Measurements from ENCODE around the gene MTX1. TPM values are rescaled to one million over a fixed set of nuclear protein-coding genes. Genes with fewer than 3 reads are reported as not detected.

MTX1 gene
- total RNA-seq, result 30.4 and 47.7 TPM in 2 replicates

GRCh38 chr1:155208541-155209311, at the start of gene MTX1:
MTX1 (plus strand) TSS chr1:155208695; CDS start chr1:155208805, 110 bp downstream.

DNA sequence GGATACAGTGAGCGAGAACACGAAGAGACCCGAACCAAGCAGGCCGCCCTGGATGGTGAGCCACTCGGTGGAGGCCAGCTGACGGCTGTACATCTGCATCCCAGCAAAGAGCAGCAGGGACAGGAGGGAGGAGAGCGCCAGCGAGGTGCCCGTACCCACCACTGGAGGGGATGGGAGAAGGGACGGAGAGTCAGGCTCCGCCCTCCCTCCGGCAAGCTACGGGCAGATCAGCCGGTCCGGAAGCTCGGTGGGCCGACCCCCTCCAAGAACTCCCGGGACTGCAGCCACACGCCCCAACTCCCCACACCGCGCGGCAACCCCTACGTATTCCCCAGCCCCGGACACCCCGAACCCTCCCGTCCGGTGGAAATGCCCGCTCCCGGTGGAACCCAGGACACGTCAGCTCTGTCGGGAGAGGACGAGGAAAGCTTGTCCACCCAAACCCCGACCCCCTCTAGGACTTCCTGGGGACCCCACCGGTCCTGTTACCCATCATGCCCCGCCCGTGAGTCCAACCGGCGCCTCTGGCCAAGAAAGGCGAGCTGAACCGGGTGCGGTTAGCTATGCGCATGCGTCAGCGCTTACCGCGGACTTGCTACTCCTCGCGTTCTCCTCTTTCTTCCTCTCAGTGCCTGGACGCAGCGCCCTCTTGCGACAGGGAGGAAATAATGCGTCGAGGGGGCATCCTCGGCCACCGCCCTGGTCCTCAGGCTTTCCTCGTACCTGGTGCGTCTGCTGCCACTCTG, 35.6 kb upstream of the MTX1 start, which contains the start of gene KRTCAP2:
TSS of gene KRTCAP2 (minus strand) at position 573 of the 746 bp plus-strand sequence. CDS start at position 493, 80 bp downstream.

DNA sequence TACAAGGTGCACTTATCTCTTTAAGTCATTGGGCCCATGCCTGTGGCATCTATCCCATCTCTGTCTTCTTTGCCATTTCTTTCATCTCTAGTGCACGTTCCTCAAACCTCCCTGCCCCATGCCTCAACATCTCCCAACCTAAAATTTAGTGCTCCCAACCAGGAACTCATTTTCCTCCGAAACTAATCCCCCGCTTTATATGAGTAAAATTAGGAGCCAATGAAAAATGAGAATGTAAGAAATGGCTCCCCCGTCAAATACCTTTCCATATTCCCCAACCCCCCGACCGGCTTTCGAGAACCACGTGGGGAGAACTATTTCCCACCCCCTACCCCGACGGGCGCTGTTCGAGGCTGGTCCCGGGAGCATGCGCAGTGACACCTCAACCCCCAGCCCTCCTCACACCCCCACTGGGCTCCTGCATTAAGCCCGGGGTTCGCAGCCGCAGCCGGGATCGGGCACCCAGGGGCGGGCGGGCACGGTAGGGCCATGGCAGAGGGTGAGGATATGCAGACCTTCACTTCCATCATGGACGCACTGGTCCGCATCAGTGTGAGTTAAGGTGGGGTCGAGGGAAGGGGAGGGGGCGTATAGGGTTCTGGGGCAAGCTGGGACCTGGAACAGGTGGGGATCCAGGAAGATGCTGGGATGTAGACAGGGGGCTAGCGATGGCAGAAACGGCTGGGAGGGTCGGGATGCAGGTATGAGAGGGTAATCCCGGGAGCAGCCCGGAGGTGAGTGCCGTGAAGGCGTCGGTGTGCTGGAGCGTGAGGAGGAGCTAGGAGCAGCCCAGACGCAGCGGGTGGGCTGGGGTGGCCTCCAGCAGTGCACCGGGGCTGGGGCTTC, 34.8 kb upstream of the MTX1 start, which contains the start of gene TRIM46:
TSS of gene TRIM46 (plus strand) at position 372 of the 846 bp plus-strand sequence. CDS start at position 490, 118 bp downstream.

DNA sequence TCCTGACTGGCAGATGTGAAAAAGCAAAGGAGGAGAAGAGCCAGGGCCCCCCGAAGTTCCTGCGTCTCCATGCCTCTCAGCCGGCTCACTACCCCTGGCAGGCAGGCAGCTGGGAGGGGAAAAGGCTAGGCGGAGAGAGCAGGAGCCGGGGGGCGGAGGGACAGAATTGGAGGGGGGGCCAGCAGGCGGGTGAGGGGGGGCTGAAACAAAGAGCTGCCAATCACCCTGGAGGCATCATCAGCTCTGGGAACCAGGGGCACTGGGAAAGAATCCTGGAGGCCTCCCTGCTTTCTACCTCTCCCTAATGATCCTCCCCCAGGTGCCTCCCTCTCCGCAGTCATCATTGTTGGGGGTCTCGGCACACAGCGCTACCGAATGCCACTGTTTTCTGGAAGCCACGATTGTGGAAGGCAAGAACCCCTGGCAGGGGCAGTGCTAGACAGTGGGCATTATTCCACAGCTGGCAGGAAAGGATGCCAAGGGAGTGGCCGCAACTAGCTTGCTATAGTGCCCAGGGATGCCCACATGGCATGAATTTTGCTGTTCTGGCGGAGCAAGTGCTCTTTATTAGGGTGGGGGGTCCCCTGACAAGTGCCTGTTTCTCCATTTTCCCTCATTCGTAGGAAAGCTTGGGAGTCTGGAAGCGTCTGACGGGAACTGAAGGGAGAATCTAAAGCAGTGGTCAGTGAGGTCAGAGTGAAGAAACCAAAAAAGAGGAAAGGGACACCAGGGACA, 522 bp upstream of the MTX1 start, which contains the start of gene THBS3:
TSS of gene THBS3 (minus strand) at position 92 of the 735 bp plus-strand sequence. CDS start at position 71, 21 bp downstream.

DNA sequence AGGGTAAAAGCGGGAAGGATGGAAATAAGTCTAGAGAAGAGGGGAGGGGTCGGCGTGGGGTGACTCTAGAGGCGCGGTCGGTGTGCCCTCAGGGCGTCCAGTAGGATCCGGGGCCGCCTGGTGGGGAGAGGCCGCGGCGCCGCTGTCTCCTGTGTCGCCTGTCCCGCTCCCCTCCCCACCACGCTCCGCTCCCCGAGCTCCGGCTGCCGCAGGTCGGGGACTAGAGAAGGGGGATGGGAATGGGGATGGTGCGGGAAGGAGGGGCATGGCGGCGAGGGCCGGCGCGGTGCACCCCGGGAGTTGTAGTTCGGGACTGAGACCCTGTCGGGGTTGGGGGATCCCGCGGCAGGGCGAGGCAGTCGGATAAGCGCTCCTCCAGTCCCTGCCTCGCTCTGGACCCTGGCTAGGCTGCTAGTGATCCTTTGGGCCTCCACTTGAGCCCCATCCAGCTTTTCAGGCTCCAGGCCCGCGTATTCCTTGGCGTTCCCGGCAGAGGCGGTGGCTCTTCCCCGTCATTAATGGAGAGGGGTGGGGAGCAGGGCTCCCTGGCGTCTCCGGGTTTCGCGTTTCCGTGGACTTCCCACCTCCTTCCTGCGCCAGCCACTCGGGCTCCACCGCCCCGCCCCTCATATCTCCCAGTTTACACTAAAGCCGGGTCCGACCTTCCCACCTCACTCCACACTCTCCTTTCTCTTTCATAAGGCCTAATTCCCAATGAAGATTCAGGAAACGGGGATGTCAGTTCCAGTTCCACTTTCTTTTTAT, 46.9 kb downstream of the MTX1 start, which contains the start of gene ENTREP3:
TSS of gene ENTREP3 (minus strand) at position 241 of the 765 bp plus-strand sequence. CDS start 606 bp downstream, outside the sequence.

DNA sequence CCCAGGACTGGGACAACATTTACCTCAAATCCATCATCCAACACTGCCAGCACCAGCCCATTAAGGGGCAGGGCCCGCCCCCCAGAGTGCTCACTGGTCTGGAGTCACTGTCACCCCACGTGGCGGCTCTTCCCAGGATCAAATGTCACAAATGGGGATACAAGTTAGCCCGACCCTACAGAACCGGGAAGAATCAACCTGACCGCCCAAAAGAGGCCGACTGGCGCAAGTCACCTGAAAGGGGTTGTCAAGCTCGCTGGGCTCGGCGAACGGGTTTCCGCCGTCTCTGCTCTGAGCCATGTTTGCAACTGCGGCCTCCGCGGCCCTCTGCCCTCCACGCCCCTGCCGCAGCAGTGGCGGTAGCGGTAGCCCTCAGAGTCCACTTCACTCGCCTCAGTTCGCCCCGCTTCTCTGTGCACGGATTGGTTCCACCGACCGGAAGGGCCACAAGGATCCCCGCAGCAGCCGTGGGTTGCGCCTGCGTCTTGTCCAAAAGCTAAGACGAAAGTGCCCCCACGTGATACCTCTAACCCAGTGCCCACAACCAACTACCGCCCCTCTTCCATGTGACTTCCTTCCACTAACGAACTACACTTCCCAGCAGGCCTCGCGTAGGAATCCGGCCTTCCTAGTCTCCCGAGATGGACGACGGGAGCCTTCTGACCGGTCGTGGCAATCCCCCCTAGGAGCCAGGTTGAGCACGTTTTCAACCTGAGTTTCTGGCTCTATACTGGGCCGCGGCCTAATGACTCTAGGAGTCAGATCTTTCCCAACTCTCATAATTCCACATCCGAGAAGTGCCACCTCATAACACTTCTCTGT, 53.6 kb downstream of the MTX1 start, which contains the start of gene SCAMP3:
TSS of gene SCAMP3 (minus strand) at position 509 of the 822 bp plus-strand sequence. CDS start at position 300, 209 bp downstream.

Other genes starting within 250 kb of the MTX1 start
- 13.1 and 14.0 TPM in 2 replicates for gene PYGO2, start 246.9 kb upstream of the MTX1 start, total RNA-seq
- 255 and 277 TPM in 2 replicates for gene SHC1, start 237.9 kb upstream of the MTX1 start, total RNA-seq
- 24.4 and 27.5 TPM in 2 replicates for gene CKS1B, start 234.0 kb upstream of the MTX1 start, total RNA-seq
- gene FLAD1, start 225.4 kb upstream of the MTX1 start, total RNA-seq, result 10.0 and 13.7 TPM in 2 replicates
- not detected in 2 replicates for gene LENEP, start 215.1 kb upstream of the MTX1 start, total RNA-seq
- gene ZBTB7B, start 205.9 kb upstream of the MTX1 start, total RNA-seq, result 16.1 and 19.1 TPM in 2 replicates
- gene DCST2, start 174.9 kb upstream of the MTX1 start, total RNA-seq, result 0.06 TPM in 1 of 2 replicates, not detected in the other
- not detected in 2 replicates for gene DCST1, start 174.9 kb upstream of the MTX1 start, total RNA-seq
- 45.5 and 52.4 TPM in 2 replicates for gene ADAM15, start 157.4 kb upstream of the MTX1 start, total RNA-seq
- gene EFNA4, start 145.0 kb upstream of the MTX1 start, total RNA-seq, result 9.6 and 9.8 TPM in 2 replicates
- 1.2 and 1.8 TPM in 2 replicates for gene EFNA3, start 129.9 kb upstream of the MTX1 start, total RNA-seq
- gene EFNA1, start 80.8 kb upstream of the MTX1 start, total RNA-seq, result 9.2 and 14.2 TPM in 2 replicates
- 21.6 and 28.6 TPM in 2 replicates for gene SLC50A1, start 72.8 kb upstream of the MTX1 start, total RNA-seq
- gene DPM3, start 68.2 kb upstream of the MTX1 start, total RNA-seq, result 38.6 and 50.3 TPM in 2 replicates
- 130 and 151 TPM in 2 replicates for gene KRTCAP2, start 35.4 kb upstream of the MTX1 start, total RNA-seq
- 0.75 and 1.3 TPM in 2 replicates for gene TRIM46, start 34.8 kb upstream of the MTX1 start, total RNA-seq
- 10.3 and 16.4 TPM in 2 replicates for gene THBS3, start 798 bp upstream of the MTX1 start, total RNA-seq
- gene ENTREP3, start 46.8 kb downstream of the MTX1 start, total RNA-seq, result 23.7 and 28.2 TPM in 2 replicates
- gene SCAMP3, start 53.7 kb downstream of the MTX1 start, total RNA-seq, result 49.4 and 68.1 TPM in 2 replicates
- gene CLK2, start 64.8 kb downstream of the MTX1 start, total RNA-seq, result 15.2 and 19.1 TPM in 2 replicates
- gene HCN3, start 68.8 kb downstream of the MTX1 start, total RNA-seq, result 0.06 and 0.15 TPM in 2 replicates
- gene PKLR, start 92.7 kb downstream of the MTX1 start, total RNA-seq, result not detected in 2 replicates
- 80.5 and 81.6 TPM in 2 replicates for gene FDPS, start 100.2 kb downstream of the MTX1 start, total RNA-seq
- 24.9 and 29.3 TPM in 2 replicates for gene RUSC1, start 112.2 kb downstream of the MTX1 start, total RNA-seq

Data from cardiac ventricle fibroblast (primary cell).